HG03064 (cell line): ENCODE measurements around the gene KRTAP1-3.
"Not testable (repeated sequence)": the region's sequence is repeated elsewhere in the genome, so short reads cannot be mapped to it uniquely, and the experiment has no call there.

Experiments
- ATAC-seq: cut with Tn5 transposase; IDR thresholded peaks from one replicate; pipeline ENCODE4 v1.9.1; 2021; ENCODE audit warnings: low read depth; ENCODE audit not compliant: unreplicated experiment

The KRTAP1-3 gene

GRCh38 chr17:41054556-41054955 is 19.9 kb upstream of the KRTAP1-3 start:
- not testable (repeated sequence) for ATAC-seq

GRCh38 chr17:41054025-41054424 is 19.4 kb upstream of the KRTAP1-3 start:
- no peak for ATAC-seq

GRCh38 chr17:41052566-41052965 is 17.9 kb upstream of the KRTAP1-3 start:
- ATAC-seq: no peak

DNA sequence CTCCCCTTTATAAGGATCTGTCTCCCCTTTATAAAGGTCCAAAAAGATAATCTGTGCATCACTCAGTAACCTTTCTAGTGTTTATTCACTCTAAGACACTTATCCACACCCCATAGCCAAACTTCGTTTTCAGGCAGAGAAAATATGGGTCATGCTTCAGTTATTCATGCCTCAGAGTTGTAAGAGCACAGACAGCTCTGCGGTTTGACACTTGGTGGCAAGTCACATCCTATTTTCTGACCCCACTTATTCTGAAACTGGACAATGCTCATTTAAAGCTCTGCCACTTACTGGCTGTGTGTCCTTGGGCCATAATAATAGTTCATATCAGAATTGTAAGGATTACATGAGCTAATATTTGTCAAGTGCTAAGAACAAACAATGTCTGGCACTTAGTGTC is 14.4 kb upstream of the KRTAP1-3 start:
- no peak for ATAC-seq

GRCh38 chr17:41048441-41048840 is 13.8 kb upstream of the KRTAP1-3 start:
- ATAC-seq: no peak

DNA sequence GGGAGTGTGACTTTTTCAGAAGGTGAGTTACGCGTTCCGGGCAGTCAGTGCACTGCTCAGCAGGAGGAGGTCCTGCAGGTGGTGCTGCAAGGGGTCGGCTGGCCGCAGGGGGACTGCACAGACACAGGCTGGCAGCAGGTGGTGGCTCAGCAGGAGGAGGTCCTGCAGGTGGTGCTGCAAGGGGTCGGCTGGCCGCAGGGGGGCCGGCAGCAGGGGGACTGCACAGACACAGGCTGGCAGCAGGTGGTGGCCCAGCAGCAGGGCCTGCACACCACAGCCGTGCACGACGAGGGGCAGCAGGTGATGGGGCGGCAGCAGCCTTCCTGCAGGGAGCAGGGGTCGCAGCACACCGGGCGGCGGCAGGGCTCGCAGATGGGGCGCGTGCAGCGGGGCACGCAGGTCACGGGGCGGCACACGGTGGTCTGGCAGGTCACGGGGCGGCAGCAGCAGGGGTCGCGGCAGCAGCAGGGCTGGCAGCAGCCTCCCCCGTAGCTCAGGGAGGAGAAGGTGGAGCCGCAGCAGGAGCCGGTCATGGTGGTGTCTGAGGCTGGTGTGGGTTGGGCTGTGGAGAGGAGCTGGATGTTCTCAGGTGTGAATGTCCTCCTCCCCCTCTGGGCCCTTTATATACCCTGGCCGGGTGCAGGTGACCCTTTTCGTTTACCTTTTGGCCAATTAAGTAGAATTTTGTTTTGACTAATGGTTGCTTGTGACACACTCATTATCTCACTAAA is 12.2 kb upstream of the KRTAP1-3 start, which contains the start of gene KRTAP2-1:
KRTAP2-1 (minus strand) TSS at position 582 of the 731 bp plus-strand sequence; CDS start at position 533, 49 bp downstream.
- not testable (repeated sequence) for ATAC-seq

DNA sequence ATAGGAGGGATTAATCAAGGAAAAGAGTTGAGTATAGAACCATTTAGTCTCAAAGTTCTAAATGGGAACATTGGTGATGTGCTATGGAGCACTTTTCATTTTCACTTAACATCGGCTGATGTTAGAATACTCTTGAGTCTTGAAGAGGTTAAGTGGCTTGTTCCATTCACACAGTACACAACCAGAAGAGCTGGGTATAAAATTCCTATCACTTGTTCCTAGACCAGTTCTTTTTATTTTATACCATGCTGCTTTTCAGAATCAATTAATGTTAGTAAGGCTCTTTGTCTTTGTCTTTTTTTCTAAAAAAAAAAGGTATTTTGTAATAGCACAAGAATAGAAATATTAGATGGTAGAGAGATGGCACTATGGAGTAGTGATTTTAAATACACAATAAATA is 8.3 kb upstream of the KRTAP1-3 start:
- ATAC-seq: no peak

GRCh38 chr17:41040783-41041571 is 6.3 kb upstream of the KRTAP1-3 start, which contains the start of gene KRTAP1-1:
KRTAP1-1 (minus strand) TSS chr17:41041450; CDS start chr17:41041397, 53 bp downstream.
- ATAC-seq: not testable (repeated sequence)

DNA sequence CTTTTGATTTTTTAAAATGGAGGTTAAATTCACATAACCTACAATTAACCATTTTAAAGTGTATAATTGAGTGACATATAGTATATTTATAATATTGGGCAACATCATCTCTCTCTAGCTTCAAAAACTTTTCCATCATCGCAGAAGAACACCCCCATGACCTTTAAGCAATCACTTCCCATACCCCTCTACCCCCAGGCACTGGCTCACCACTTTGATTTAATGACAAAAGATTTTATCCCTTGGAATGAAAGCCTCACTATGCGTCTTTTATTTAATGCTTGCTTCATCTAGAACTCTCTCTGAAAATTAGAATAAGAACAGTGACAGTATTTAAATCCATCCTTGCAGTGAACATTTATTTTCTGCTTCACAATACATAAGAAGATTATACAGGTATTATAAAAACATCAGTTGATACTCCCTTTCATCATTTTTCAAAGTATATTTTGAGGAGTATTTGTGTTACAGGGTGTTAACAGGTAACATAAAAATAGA is 3.2 kb upstream of the KRTAP1-3 start:
- ATAC-seq: no peak

DNA sequence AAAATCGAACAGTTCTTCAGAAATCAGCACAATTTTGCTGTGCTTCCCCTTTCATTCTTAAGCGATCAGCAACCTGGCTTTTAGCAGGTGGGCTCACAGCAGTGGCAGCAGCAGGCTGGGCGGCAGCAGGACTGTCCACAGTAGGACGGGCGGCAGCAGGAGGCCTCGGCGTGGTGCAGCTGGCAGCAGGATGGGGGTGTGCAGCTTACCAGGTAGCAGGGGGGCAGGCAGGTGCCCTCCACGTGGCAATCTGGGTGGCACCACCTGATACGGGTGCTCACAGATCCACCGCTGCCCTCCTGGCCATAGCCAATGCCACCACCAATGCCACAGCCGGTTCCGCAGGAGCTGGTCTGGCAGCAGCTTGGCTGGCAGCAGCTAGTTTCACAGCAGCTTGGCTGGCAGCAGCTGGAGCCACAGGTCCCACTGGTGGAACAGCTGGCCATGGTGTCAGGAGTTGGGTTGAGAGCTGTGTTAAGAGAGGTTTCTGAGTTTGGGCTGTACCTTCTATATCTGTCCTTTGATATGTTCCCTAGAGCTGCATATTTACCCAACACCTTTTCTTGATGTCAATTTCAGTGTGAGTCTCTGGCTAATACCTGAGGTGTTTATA is 4.9 kb downstream of the KRTAP1-3 start, which contains the start of gene KRTAP1-4:
KRTAP1-4 (minus strand) TSS at position 563 of the 613 bp plus-strand sequence; CDS start at position 446, 117 bp downstream.
- no peak for ATAC-seq

DNA sequence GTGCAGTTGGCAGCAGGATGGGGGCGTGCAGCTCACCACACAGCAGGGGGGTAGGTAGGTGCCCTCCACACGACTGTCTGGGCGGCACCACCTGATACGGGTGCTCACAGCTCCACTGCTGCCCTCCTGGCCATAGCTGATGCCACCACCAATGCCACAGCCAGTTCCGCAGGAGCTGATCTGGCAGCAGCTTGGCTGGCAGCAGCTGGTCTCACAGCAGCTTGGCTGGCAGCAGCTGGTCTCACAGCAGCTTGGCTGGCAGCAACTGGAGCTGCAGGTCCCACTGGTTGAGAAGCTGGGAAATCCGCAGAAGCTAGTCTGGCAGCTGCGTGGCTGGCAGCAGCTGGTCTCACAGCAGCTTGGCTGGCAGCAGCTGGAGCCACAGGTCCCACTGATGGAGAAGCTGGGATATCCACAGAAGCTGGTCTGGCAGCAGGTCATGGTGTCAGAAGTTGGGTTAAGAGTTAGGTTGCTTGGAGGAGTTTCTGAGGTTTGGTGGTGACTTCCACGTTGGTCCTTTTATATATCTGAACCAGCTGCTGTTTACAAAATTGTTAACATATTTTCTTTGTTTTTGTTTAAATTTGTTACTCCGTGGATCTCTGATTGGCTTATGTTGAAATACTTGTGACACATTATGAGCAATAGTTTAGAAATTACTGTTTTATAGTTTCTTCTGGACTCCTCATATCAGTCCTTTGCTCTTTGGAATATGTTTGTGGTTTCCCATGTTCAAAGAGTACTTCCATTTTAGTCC is 7.8 kb downstream of the KRTAP1-3 start, which contains the start of gene KRTAP1-5:
KRTAP1-5 (minus strand) TSS at position 494 of the 757 bp plus-strand sequence; CDS start at position 441, 53 bp downstream.
- ATAC-seq: no peak

- no peak for ATAC-seq
Observed at GRCh38 chr17:41024697-41025096, 10.0 kb downstream of the KRTAP1-3 start.

GRCh38 chr17:41020336-41020735 is 14.3 kb downstream of the KRTAP1-3 start:
- ATAC-seq: no peak

GRCh38 chr17:41019415-41019814 is 15.3 kb downstream of the KRTAP1-3 start:
- no peak for ATAC-seq

- ATAC-seq: no peak
Observed at GRCh38 chr17:41018541-41018940, 16.1 kb downstream of the KRTAP1-3 start.

DNA sequence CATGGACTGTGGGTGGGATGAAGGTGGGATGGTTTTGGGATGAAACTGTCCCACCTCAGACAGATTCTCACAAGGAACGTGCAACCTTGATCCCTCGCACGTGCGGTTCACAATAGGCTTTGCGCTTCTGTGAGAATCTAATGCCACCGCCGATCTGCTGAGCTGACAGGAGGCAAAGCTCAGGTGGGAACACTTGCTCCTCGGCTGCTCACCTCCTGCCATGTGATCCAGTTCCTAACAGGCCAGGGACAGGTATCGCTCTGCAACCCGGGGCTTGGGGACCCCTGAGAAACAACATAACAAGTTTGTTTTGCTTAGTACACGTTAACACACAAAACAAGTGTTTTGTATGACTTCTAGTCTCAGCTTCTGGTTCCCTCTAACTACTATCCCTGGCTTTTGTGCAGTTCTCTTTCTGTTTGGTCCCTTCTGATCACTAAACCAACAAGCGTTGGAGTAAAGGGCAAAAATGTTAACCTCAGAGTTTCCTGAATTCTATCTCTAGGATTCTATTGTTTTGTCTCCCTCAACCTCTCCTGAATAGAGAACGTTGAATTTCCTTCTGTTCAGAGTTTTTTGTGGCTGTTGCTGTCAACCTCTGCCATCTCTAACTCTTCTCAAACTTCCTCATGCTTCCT is 18.0 kb downstream of the KRTAP1-3 start:
- no peak for ATAC-seq

DNA sequence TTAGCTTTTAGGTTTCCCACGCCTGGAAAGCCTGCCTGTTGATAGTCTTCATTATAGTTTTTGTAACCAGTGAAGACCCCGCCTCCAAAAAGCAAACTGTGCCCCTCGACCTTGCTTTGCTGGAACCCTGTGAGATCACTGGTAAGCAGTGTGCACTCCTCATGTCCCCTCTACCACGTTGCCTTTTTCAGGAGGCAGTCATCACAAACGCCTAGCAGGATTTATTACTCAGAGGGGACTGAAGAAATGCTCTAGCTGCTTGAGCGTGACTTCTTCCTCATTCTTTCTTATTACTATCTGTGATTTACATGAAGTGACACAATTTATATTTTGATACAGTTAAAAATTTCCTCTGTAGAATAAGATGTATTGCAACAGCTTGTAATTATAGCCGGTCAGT is 19.2 kb downstream of the KRTAP1-3 start:
- ATAC-seq: no peak

DNA sequence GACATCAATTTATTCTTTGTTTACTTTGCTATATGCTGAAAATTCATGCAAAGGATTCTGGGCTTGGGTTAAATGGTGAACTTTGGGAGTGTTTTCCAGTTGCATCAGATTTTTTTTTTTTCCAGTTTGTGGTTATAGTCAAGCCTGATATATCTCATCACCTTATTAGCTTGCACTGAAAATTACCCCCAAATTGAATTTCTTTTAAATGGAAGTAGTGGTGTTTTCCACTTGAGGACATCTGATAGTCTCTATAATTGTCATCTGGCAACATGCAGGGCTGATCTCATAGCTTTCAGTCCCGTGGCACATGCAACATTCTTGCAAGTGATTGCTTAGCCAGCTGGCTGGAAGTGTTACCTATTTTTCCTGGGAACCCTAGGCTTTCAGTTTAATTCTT is 21.1 kb downstream of the KRTAP1-3 start:
- ATAC-seq: no peak

DNA sequence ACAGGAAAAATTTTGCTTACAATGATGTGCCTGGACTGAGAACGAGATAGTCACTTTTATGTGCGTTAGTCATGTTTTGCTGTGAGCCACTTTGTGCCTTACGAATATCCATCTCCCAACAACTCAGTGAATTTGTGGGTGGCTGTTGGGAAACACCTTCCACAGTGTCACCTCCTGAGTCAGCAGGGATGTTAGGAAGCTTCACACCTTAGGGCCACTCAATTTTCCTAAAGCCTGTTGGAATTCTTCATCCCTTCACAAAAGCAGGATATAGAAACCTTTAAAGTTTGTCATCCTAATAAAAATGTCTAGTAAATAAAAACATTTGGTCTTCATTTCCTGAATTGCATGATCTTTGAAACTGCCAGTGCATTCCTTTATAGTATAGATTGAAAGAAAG is 21.5 kb downstream of the KRTAP1-3 start:
- no peak for ATAC-seq
